Measurements from ENCODE around the gene FOSL2. TPM values are rescaled to one million over a fixed set of nuclear protein-coding genes. Genes with fewer than 3 reads are reported as not detected.

FOSL2 gene
- total RNA-seq, 2 experiments from 2014 or later: 114 to 119 TPM

- peaks cover 31% of the 10 kb centered on the region for H3K4me1 Mint-ChIP-seq (ENCODE audit: low read depth)
- TF ChIP-seq CTCF (IDR thresholded peaks at IDR 0.05): no peak
- ChIA-PET CTCF (no interaction called here), POLR2A (interaction anchor here (0.9 kb wide), 1 partner anchor 13 kb away, joined by 3 read pairs; no protein-coding TSS in a partner anchor)
- no peak overlapping the region for H3K27ac Mint-ChIP-seq
- H3K27me3 Mint-ChIP-seq: no peaks in the 10 kb centered on the region
- H3K9me3 Mint-ChIP-seq: peaks cover 13% of the 10 kb centered on the region
- ATAC-seq: no peak
- H3K4me3 Mint-ChIP-seq: no peak overlapping the region
- intact Hi-C loops (cut with micrococcal nuclease): no loop called here
- no peak for DNase-seq
- H3K36me3 Mint-ChIP-seq (ENCODE audit: low read depth): peaks cover 2% of the 10 kb centered on the region
These were observed 39.7 kb downstream of the FOSL2 start for GRCh38 chr2:28432362-28432761.

- H3K4me3 Mint-ChIP-seq: no peak overlapping the region
- peaks cover 13% of the 10 kb centered on the region for H3K9me3 Mint-ChIP-seq
- POLR2A ChIA-PET: no interaction called here
- H3K27me3 Mint-ChIP-seq: no peaks in the 10 kb centered on the region
- intact Hi-C loops (cut with micrococcal nuclease): no loop called here
- H3K27ac Mint-ChIP-seq: no peak overlapping the region
- H3K4me1 Mint-ChIP-seq (ENCODE audit: low read depth): peaks cover 33% of the 10 kb centered on the region
- DNase-seq (no peak), ATAC-seq (no peak)
- no peak for TF ChIP-seq CTCF (IDR thresholded peaks at IDR 0.05)
- CTCF ChIA-PET: no interaction called here
- peaks cover 2% of the 10 kb centered on the region for H3K36me3 Mint-ChIP-seq (ENCODE audit: low read depth)
These were observed 40.6 kb downstream of the FOSL2 start for GRCh38 chr2:28433215-28433614.

GRCh38 chr2:28433935-28434599 is 41.4 kb downstream of the FOSL2 start:
- Mint-ChIP-seq H3K27me3 (no peaks in the 10 kb centered on the region), H3K9me3 (peaks cover 13% of the 10 kb centered on the region), H3K4me1 (ENCODE audit: low read depth) (peaks cover 42% of the 10 kb centered on the region), H3K4me3 (no peak overlapping the region), H3K27ac (no peak overlapping the region), H3K36me3 (ENCODE audit: low read depth) (peaks cover 2% of the 10 kb centered on the region)
- DNase-seq: no peak
- intact Hi-C loops (cut with micrococcal nuclease): no loop called here
- POLR2A ChIA-PET: interaction anchor here (2.6 kb wide), 1 partner anchor 9 kb away, joined by 16 read pairs; no protein-coding TSS in a partner anchor
- TF ChIP-seq CTCF (IDR thresholded peaks at IDR 0.05): no peak
- CTCF ChIA-PET: no interaction called here
- peak; percentile 44 for ATAC-seq

- peaks cover 13% of the 10 kb centered on the region for H3K9me3 Mint-ChIP-seq
- peaks cover 2% of the 10 kb centered on the region for H3K36me3 Mint-ChIP-seq (ENCODE audit: low read depth)
- no peak for ATAC-seq
- peaks cover 40% of the 10 kb centered on the region for H3K4me1 Mint-ChIP-seq (ENCODE audit: low read depth)
- no peak overlapping the region for H3K27ac Mint-ChIP-seq
- no peak for DNase-seq
- TF ChIP-seq CTCF (IDR thresholded peaks at IDR 0.05): no peak
- ChIA-PET CTCF (no interaction called here), POLR2A (interaction anchor here (1.0 to 2.6 kb wide), 2 partner anchors 10 to 22 kb away, joined by 3 to 16 read pairs; no protein-coding TSS in a partner anchor)
- no peaks in the 10 kb centered on the region for H3K27me3 Mint-ChIP-seq
- intact Hi-C loops (cut with micrococcal nuclease): no loop called here
- no peak overlapping the region for H3K4me3 Mint-ChIP-seq
These were observed 41.9 kb downstream of the FOSL2 start for GRCh38 chr2:28434600-28434989.

GRCh38 chr2:28435241-28435640 is 42.6 kb downstream of the FOSL2 start:
- intact Hi-C loops (cut with micrococcal nuclease): no loop called here
- Mint-ChIP-seq H3K36me3 (ENCODE audit: low read depth) (peaks cover 2% of the 10 kb centered on the region), H3K27me3 (no peaks in the 10 kb centered on the region), H3K4me3 (no peak overlapping the region), H3K9me3 (peaks cover 13% of the 10 kb centered on the region), H3K4me1 (ENCODE audit: low read depth) (peaks cover 38% of the 10 kb centered on the region), H3K27ac (no peak overlapping the region)
- TF ChIP-seq CTCF (IDR thresholded peaks at IDR 0.05): no peak
- DNase-seq: no peak
- POLR2A ChIA-PET: interaction anchor here (1.0 to 2.6 kb wide), 2 partner anchors 11 to 22 kb away, joined by 3 to 16 read pairs; no protein-coding TSS in a partner anchor
- CTCF ChIA-PET: no interaction called here
- ATAC-seq: no peak
